GM12864 (cell line): ENCODE results near the gene ABCA13.
A peak's percentile ranks its signal among the peaks of the same experiment; 100 is the strongest.

Experiments
- DNase-seq: peaks from one replicate; pipeline ENCODE4 v3.0.0-alpha.2; 2011; ENCODE audit warnings: low read depth
- H3K4me3 ChIP-seq: 2 replicates; pipeline ENCODE4 v1.5.1; 2011; ENCODE audit warnings: mild to moderate bottlenecking, low read depth, low read length, control low read depth
- TF ChIP-seq, protein P1 (sequence below): IDR thresholded peaks from 2 replicates; pipeline ENCODE4 v1.5.1; 2011; ENCODE audit warnings: low read depth, mild to moderate bottlenecking, moderate library complexity, low read length, control low read depth, inconsistent platforms; ENCODE audit errors: missing control alignments

Gene ABCA13

DNA sequence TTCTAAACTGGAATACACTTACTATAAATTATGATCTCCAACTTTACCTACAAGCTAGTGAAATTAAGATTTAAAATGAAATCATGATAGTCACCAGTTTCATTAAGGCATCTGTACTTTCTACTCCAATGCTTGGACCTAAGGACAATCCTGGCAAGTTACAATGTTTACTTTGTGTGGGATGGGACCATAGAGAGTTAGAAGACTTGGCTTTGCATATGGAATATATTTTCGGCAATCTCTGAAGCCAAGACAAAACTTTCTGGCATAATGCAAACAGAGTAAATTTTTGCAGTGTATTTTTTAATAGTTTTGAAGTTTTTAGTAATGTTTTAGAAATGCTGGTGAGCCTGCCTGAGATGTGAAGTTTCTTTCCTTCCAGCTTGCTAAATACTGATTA is 248.9 kb downstream of the ABCA13 start:
- DNase-seq, result no peak
- H3K4me3 ChIP-seq, result no peak overlapping the region
- TF ChIP-seq, protein P1, sequence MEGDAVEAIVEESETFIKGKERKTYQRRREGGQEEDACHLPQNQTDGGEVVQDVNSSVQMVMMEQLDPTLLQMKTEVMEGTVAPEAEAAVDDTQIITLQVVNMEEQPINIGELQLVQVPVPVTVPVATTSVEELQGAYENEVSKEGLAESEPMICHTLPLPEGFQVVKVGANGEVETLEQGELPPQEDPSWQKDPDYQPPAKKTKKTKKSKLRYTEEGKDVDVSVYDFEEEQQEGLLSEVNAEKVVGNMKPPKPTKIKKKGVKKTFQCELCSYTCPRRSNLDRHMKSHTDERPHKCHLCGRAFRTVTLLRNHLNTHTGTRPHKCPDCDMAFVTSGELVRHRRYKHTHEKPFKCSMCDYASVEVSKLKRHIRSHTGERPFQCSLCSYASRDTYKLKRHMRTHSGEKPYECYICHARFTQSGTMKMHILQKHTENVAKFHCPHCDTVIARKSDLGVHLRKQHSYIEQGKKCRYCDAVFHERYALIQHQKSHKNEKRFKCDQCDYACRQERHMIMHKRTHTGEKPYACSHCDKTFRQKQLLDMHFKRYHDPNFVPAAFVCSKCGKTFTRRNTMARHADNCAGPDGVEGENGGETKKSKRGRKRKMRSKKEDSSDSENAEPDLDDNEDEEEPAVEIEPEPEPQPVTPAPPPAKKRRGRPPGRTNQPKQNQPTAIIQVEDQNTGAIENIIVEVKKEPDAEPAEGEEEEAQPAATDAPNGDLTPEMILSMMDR, result no peak

DNA sequence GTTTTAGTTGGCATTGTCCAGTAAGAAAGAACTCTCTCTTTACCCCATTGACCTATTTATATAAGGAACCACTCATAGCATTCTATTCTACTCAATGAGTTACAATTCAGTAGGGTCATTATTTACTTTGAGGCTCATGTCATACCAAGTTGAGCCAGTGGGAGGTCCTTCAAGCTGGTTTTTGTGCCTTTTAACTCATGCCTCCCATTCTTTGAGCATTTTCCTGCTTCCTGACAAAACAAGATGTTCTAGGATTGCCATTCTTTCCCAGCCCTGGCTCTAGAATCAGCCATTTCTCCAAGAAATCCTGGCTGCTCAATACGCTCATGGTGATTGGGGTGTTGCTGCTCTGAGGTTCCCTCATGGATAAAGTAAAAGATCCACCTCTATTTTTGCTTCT is 250.1 kb downstream of the ABCA13 start:
- TF ChIP-seq, protein P1, result no peak
- no peak overlapping the region for H3K4me3 ChIP-seq
- no peak for DNase-seq

DNA sequence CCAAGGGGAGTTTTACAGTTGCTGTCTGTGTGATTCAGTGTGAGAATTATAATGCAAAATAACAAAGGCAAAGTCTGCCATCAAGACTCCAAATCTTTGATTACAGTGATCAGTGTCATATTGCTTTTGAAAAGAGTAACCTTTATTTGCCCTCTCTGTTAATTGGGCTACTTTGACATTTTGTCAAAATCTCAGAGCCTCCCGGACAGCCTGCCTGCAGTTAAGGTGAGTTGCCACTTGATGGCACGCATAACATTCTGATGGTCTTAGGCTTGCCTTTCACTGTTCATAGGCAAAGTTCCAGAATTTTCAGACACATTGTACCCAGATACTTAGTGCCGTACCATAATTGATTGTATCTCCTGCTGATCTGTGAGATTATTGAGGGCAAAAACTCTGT is 253.5 kb downstream of the ABCA13 start:
- DNase-seq, result no peak

DNA sequence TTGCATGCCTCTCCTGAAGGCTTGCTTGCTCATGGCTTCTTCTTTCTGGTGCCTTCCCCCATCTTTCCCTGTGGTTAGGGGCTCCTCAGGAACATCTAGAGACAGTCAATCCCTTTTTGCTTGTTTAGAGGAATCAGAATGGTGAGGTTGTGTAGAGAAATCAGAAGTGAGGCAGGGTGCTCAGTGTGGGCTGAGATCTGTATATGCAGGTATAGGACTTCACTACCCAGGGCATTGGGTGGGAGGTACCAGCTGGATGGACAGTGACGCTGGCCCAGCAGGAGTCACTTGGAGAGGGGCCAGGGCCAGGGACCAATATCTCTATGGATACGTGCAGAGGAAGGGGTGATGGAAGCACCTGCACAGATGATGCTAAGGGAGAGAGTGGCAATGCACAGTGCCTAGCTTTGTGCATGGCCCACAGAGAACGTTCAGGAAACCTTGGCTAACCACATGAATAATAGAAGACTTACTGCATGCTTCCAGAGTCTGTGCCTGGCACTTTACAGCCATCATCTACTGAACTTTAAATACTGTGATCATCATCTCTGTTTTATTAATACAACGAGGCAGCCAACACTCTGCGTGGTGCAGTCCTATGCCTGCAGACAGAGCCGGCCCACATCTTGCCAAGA is 255.2 kb downstream of the ABCA13 start:
- TF ChIP-seq, protein P1, result no peak
- H3K4me3 ChIP-seq, result no peak overlapping the region
- DNase-seq, result no peak

More for the DNA sequence above, 253.5 kb downstream of the ABCA13 start:
- TF ChIP-seq, protein P1, result peak; percentile 69
- no peak overlapping the region for H3K4me3 ChIP-seq

DNA sequence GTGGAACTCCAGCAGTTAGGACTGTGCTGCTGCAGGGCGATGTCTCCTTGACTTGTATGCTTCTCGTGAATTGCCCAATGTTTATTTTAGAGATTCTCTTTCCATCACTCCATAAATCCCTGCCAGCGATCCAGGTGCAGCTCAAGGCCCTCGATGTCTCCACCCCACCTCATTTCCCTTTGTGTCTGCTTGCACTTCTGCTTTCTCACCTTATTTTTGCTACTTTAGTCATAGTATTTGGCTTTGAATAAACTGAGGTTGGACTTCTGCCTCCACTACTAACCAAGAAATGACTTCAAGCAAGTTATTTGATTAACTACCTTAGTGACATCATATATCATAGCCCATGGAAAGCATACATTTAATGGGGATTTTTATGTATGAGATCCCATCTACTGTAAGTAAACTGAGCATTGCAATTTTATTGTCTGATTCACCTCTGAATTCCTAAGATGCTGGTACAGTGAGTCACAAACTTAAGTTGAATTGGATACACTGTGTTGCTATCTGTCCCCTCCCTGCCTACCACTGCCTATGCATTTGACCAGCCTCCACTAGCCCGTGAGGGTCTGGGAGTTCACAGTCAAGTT is 255.8 kb downstream of the ABCA13 start:
- DNase-seq, result no peak
- H3K4me3 ChIP-seq, result no peak overlapping the region
- TF ChIP-seq, protein P1, result no peak

DNA sequence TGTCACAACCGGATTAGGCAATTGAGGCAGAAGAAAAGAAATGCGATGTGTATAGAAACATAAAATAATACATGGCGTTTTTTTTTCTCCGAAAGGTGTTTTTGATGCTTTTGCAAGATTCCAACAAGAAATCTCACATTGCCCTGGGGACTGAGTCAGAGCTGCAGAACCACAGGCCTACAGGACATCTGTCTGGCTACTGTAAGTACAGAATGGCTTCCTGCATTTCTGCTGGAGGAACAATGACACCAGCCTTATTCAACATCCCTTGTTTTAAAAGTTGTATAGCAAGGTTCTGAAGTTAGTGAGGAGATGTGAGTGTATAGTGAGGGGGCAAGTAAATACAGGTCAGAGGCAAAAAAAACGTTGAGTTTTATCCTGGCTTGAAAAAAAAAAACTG is 256.4 kb downstream of the ABCA13 start:
- H3K4me3 ChIP-seq, result no peak overlapping the region
- TF ChIP-seq, protein P1, result no peak

More for the DNA sequence above, 256.4 kb downstream of the ABCA13 start:
- no peak for DNase-seq
